HuH-7.5 (cell line): ENCODE results near the gene N4BP2L2.
"Not testable (repeated sequence)": the region's sequence is repeated elsewhere in the genome, so short reads cannot be mapped to it uniquely, and the experiment has no call there.

ENCODE experiments used
- DNase-seq: peaks from one replicate; pipeline ENCODE4 v3.0.0; 2011; ENCODE audit warnings: low spot score

Gene N4BP2L2

GRCh38 chr13:32538621-32539246 is at the start of gene N4BP2L2:
N4BP2L2 (minus strand) TSS chr13:32538795; CDS start chr13:32537027, 1,768 bp downstream.
- peak; percentile 43 for DNase-seq

GRCh38 chr13:32587811-32588170 is 49.2 kb upstream of the N4BP2L2 start:
- DNase-seq: no peak

DNA sequence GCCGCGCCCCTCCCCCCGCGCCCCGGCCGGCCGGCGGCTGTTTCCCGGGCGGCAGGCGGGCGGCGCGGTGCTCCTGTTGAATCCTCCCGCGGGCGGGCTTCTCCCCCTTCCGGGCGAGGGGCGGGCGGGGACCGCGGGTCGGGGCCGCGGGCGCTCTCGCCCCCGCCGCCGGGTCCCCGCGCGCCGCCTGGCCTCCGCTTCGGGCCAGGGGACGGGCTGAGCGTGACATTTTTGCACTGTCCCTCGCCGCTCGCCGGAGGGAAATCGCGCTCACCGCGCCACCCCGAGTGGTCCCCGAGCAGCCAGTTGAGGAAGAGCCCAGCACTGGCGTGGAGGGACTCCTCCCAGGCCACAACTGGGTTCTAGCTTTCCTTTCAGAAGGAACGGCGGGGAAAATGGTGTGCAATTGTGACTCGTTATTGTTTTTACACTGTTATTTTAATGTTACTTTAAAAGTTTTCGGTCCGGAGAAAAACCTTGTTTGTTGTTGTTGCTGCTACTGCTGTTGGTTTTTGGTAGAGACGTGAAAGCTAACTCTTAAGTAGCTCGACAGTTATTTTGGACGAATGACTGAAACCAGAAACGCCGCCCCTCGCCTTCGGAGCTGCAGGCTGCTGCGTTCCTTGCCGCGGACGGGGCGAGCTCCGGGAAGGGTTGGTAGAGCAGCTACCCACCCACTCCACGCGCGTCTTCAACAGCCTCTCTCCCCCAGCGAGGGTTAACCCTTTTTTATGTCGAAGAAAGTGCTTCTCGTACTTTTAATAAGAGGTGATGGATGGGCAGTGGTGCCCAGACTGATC is 48.6 kb upstream of the N4BP2L2 start:
- DNase-seq: peak; percentile 36

- peak; percentile 86 for DNase-seq
These were observed 47.7 kb upstream of the N4BP2L2 start, which contains the start of gene PDS5B for GRCh38 chr13:32586080-32586900. PDS5B (plus strand) TSS chr13:32586452; CDS start chr13:32648773, 62,321 bp downstream.

GRCh38 chr13:32585550-32586079 is 47.0 kb upstream of the N4BP2L2 start:
- no peak for DNase-seq

DNA sequence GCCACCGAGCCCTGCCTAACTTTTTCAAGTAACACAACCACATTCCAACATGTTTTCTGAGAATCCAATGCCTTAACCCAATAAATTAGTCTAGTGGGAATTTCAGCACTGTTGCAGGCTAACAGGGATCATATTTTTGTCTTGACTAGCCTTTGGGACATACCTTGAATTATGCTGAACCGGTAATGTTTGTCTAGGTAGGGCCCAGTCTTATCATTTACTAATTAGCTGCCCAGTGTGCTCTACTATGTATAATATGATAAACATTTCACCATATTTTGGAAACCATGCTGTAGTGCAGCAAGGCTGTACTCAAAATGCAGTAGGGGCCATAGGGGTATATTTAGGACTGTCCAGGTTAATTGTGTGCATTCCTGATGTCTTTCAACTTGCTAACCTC is 44.4 kb upstream of the N4BP2L2 start:
- DNase-seq: no peak

DNA sequence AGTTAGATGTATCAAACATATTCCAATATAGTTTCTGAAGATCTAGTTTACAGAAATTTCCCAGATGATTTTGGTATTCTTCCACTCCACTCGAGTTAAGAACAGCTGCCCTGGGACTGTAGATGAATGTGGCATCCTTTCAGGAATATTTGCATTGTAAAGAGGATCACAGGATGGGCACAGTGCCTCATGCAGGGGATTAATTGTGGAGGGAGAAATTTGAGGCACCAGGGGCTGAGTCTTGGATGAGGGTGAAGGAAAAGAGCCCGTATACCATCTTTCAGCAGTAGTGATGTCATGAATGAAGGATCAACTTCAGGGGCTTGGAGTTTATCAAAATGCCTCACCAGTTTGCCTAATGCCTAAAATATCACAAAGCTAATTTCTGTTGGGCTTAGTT is 43.7 kb upstream of the N4BP2L2 start:
- no peak for DNase-seq

- no peak for DNase-seq
These were observed 42.7 kb upstream of the N4BP2L2 start for GRCh38 chr13:32581177-32581786.

GRCh38 chr13:32577032-32577431 is 38.4 kb upstream of the N4BP2L2 start:
- DNase-seq: no peak

DNA sequence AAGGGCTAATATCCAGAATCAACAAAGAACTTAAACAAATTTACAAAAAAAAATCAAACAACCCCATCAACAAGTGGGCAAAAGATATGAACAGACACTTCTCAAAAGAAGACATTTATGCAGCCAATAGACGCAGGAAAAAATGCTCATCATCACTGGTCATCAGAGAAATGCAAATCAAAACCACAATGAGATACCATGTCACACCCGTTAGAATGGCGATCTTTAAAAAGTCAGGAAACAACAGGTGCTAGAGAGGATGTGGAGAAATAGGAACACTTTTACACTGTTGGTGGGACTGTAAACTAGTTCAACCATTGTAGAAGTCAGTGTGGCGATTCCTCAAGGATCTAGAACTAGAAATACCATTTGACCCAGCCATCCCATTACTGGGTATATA is 37.1 kb upstream of the N4BP2L2 start:
- not testable (repeated sequence) for DNase-seq

- DNase-seq: not testable (repeated sequence)
These were observed 22.2 kb upstream of the N4BP2L2 start for GRCh38 chr13:32560842-32561241.

DNA sequence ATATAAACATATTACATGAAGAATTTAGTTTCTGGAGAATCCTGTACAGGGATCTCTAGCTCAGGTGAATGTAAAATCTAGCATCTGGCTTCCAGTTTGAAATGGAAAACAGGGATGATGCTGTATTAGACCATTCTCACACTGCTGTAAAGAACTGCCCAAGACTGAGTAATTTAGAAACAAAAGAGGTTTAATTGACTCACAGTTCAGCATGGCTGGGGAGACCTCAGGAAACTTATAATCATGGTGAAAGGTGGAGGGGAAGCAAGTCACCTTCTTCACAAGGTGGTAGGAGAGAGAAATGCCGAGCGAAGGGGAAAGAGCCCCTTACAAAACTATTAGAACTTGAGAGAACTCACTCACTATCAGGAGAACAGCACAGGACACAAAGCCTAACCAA is 17.0 kb upstream of the N4BP2L2 start:
- DNase-seq: no peak

GRCh38 chr13:32553720-32554119 is 15.1 kb upstream of the N4BP2L2 start:
- no peak for DNase-seq

- no peak for DNase-seq
These were observed 11.2 kb upstream of the N4BP2L2 start for GRCh38 chr13:32549788-32550187.

GRCh38 chr13:32548837-32549236 is 10.2 kb upstream of the N4BP2L2 start:
- no peak for DNase-seq

GRCh38 chr13:32545083-32545482 is 6.5 kb upstream of the N4BP2L2 start:
- DNase-seq: no peak

DNA sequence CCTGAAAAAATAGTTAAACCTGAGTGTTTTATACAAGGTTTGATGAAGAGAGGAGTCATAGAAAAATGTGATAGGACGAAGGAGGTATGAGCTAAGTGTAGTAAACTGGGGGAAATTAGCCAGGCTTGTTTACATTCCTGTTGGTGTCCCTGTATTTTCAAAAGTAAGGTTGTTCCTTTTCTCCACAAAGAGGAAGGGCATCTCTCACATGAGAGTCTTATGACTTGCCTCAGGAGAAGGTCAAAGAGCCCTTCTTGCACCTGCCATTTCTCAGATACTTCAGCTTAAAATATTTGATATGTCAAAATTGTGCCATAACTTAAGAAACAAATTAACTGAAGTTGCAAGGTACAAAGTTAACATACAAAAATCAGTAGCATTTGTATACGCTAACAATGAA is 3.6 kb upstream of the N4BP2L2 start:
- no peak for DNase-seq

- DNase-seq: no peak
These were observed 413 bp downstream of the N4BP2L2 start for GRCh38 chr13:32538143-32538620.

- DNase-seq: no peak
These were observed 934 bp downstream of the N4BP2L2 start for GRCh38 chr13:32537580-32538142.

GRCh38 chr13:32535748-32536147 is 2.8 kb downstream of the N4BP2L2 start:
- no peak for DNase-seq

DNA sequence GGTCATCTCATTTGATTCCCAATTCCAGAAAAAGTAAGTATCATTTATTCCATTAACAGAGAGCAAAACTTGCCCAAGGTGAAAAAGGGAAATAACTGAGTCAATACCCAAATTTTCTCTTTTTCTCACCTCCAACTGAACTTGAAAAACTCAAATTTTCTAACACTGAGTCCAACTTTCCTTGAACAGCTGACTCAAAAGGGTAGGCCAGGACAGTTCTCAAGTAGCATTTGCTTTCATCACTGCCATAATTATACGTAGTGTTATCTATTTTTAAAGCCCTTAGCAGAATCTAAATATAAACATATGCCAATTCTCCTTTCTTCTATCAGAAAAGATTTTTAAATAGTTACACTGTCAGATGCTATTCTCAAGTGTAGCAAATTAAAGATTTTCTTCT is 3.5 kb downstream of the N4BP2L2 start:
- DNase-seq: no peak
